ENCODE measurements around the gene INAFM1.

GRCh38 chr19:47270408-47270807 lies 4.3 kb upstream of the INAFM1 start:
- TF ChIP-seq POLR2A (IDR thresholded peaks at IDR 0.05): no peak
- TF ChIP-seq CTCF (IDR thresholded peaks at IDR 0.05): no peak
- no peak for TF ChIP-seq EP300 (IDR thresholded peaks at IDR 0.05; ENCODE audit: low read depth)
- TF ChIP-seq POLR2AphosphoS5 (IDR thresholded peaks at IDR 0.05): no peak

Data from transverse colon (tissue), 4 donors.